ENCODE results near the gene SPN.
"Not testable (repeated sequence)": the region's sequence is repeated elsewhere in the genome, so short reads cannot be mapped to it uniquely, and the experiment has no call there.

SPN gene

GRCh38 chr16:29675811-29676643 is 13.0 kb downstream of the SPN start:
- in situ Hi-C loops (cut with MboI; ENCODE audit: low sequenced_read_pairs) = no loop called here

- in situ Hi-C loops (cut with MboI; ENCODE audit: low sequenced_read_pairs) = no loop called here
Measured at GRCh38 chr16:29676989-29677785, 14.1 kb downstream of the SPN start.

- in situ Hi-C loops (cut with MboI; ENCODE audit: low sequenced_read_pairs) = no loop called here
Measured at GRCh38 chr16:29678691-29679267, 15.7 kb downstream of the SPN start, which contains the start of gene QPRT. Gene QPRT, plus strand, starts transcription at chr16:29679180. Its CDS starts 18 bp downstream, at chr16:29679198.

GRCh38 chr16:29680180-29680598 is 17.1 kb downstream of the SPN start:
- in situ Hi-C loops (cut with MboI; ENCODE audit: low sequenced_read_pairs) = no loop called here

GRCh38 chr16:29683543-29684090 is 20.6 kb downstream of the SPN start:
- in situ Hi-C loops (cut with MboI; ENCODE audit: low sequenced_read_pairs) = no loop called here

GRCh38 chr16:29684679-29685078 is 21.6 kb downstream of the SPN start:
- in situ Hi-C loops (cut with MboI; ENCODE audit: low sequenced_read_pairs) = no loop called here

- in situ Hi-C loops (cut with MboI; ENCODE audit: low sequenced_read_pairs) = no loop called here
Measured at GRCh38 chr16:29686740-29687332, 23.8 kb downstream of the SPN start.

GRCh38 chr16:29687755-29688154 is 24.7 kb downstream of the SPN start:
- in situ Hi-C loops (cut with MboI; ENCODE audit: low sequenced_read_pairs) = no loop called here

- in situ Hi-C loops (cut with MboI; ENCODE audit: low sequenced_read_pairs) = no loop called here
Measured at GRCh38 chr16:29688172-29688571, 25.1 kb downstream of the SPN start.

- in situ Hi-C loops (cut with MboI; ENCODE audit: low sequenced_read_pairs) = not testable (repeated sequence)
Measured at GRCh38 chr16:29689490-29690351, 26.7 kb downstream of the SPN start.

- in situ Hi-C loops (cut with MboI; ENCODE audit: low sequenced_read_pairs) = not testable (repeated sequence)
Measured at GRCh38 chr16:29692606-29693005, 29.6 kb downstream of the SPN start.

GRCh38 chr16:29694384-29695195 is 31.5 kb downstream of the SPN start:
- in situ Hi-C loops (cut with MboI; ENCODE audit: low sequenced_read_pairs) = no loop called here

GRCh38 chr16:29695675-29696074 is 32.6 kb downstream of the SPN start:
- in situ Hi-C loops (cut with MboI; ENCODE audit: low sequenced_read_pairs) = not testable (repeated sequence)

GRCh38 chr16:29696881-29697331 is 33.9 kb downstream of the SPN start:
- in situ Hi-C loops (cut with MboI; ENCODE audit: low sequenced_read_pairs) = no loop called here

GRCh38 chr16:29697391-29697790 is 34.3 kb downstream of the SPN start:
- in situ Hi-C loops (cut with MboI; ENCODE audit: low sequenced_read_pairs) = no loop called here

- in situ Hi-C loops (cut with MboI; ENCODE audit: low sequenced_read_pairs) = no loop called here
Measured at GRCh38 chr16:29698042-29698441, 35.0 kb downstream of the SPN start.

GRCh38 chr16:29698484-29699323 is 35.7 kb downstream of the SPN start:
- in situ Hi-C loops (cut with MboI; ENCODE audit: low sequenced_read_pairs) = no loop called here
